Measurements from ENCODE around the gene APEH.

DNA sequence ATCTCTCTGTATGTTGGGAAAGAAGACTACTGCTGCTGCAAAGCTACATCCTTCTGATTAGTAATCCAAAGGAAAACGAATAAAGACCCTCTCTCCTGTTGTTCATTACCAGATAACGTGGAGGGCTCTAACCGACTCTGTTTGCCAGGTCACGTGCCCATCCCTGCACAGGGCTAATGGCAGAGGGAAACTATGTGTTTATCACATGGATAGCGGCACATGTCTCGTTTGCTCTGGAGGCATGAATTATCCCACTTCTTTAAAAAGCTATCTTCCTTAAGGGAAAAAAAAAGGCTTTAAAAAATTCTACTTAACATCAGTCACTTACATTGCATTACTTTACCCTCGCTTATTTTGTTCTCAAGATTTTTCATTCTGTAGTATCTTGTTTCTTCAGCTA, 32.9 kb upstream of the APEH start:
- TF ChIP-seq, protein P1, sequence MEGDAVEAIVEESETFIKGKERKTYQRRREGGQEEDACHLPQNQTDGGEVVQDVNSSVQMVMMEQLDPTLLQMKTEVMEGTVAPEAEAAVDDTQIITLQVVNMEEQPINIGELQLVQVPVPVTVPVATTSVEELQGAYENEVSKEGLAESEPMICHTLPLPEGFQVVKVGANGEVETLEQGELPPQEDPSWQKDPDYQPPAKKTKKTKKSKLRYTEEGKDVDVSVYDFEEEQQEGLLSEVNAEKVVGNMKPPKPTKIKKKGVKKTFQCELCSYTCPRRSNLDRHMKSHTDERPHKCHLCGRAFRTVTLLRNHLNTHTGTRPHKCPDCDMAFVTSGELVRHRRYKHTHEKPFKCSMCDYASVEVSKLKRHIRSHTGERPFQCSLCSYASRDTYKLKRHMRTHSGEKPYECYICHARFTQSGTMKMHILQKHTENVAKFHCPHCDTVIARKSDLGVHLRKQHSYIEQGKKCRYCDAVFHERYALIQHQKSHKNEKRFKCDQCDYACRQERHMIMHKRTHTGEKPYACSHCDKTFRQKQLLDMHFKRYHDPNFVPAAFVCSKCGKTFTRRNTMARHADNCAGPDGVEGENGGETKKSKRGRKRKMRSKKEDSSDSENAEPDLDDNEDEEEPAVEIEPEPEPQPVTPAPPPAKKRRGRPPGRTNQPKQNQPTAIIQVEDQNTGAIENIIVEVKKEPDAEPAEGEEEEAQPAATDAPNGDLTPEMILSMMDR (IDR thresholded peaks at IDR 0.05): no peak
- TF ChIP-seq EZH2 (IDR thresholded peaks at IDR 0.05; ENCODE audit: borderline replicate concordance, insufficient read depth, low read depth, low read length, poor library complexity, severe bottlenecking): no peak

Measured in B cell (primary cell).